H1 (cell line): Measurements from ENCODE around the gene RIMKLA. TPM values are rescaled to one million over a fixed set of nuclear protein-coding genes. Genes with fewer than 3 reads are reported as not detected.
A peak's percentile ranks its signal among the peaks of the same experiment; 100 is the strongest.

Experiments
- CTCF ChIA-PET: fragments of 300-600 bp; sonication (Branson Sonifier 250); formaldehyde crosslinking; loops from one replicate; lab custom pipeline; 2021; ENCODE audit not compliant: partially characterized antibody; lab: Charles Lee
- POLR2A ChIA-PET: fragments of 300-600 bp; sonication (Branson Sonifier 250); formaldehyde crosslinking; loops from one replicate; lab custom pipeline; 2021; ENCODE audit warnings: inconsistent platforms; ENCODE audit not compliant: partially characterized antibody; lab: Charles Lee
- DNase-seq, 2 experiments: peaks; one replicate each; pipeline versions ENCODE4 v3.0.0 to v3.0.0-alpha.2; 2010 to 2022; ENCODE audit warnings: low spot score in 2 of 2, low read depth in 1 of 2, mixed read lengths in 1 of 2
- FAIRE-seq: peaks from 2 replicates; lab custom pipeline; 2011; peaks lifted over from hg19 to GRCh38; lab: Jason Lieb, UNC
- H2AFZ ChIP-seq: 2 replicates; pipeline ENCODE4 v1.8.1; 2012; ENCODE audit warnings: low read length, inconsistent platforms
- H2AK5ac ChIP-seq: 2 replicates; pipeline ENCODE4 v1.6.1; 2013; ENCODE audit warnings: low read depth, low read length
- H2BK120ac ChIP-seq: replicated peaks from 2 replicates; pipeline ENCODE3; 2013; ENCODE audit warnings: low read depth, low read length, inconsistent platforms
- H2BK12ac ChIP-seq: 2 replicates; pipeline ENCODE4 v1.6.1; 2013; ENCODE audit warnings: low read depth, low read length
- H2BK15ac ChIP-seq: 2 replicates; pipeline ENCODE4 v1.6.1; 2013; ENCODE audit warnings: low read length
- H2BK20ac ChIP-seq: 2 replicates; pipeline ENCODE4 v1.6.1; 2013; ENCODE audit warnings: low read length
- H2BK5ac ChIP-seq: 2 replicates; pipeline ENCODE4 v1.6.1; 2013; ENCODE audit warnings: low read depth, low read length
- H3K14ac ChIP-seq: 2 replicates; pipeline ENCODE4 v1.6.1; 2013; ENCODE audit warnings: inconsistent platforms; ENCODE audit not compliant: insufficient read length
- H3K18ac ChIP-seq: 2 replicates; pipeline ENCODE4 v1.6.1; 2013; ENCODE audit warnings: low read length; ENCODE audit errors: extremely low read depth
- H3K23ac ChIP-seq: 2 replicates; pipeline ENCODE4 v1.6.1; 2013; ENCODE audit warnings: inconsistent platforms; ENCODE audit not compliant: insufficient read length
- H3K23me2 ChIP-seq: 2 replicates; pipeline ENCODE4 v1.6.1; 2013; ENCODE audit warnings: low read depth, low read length
- H3K27ac ChIP-seq: 2 replicates; pipeline ENCODE4 v1.6.1; 2011; ENCODE audit warnings: low read depth, low read length, inconsistent platforms
- H3K27me3 ChIP-seq, 4 experiments: replicated peaks in 1 of 4; 1 replicate in 1 of 4; 2 replicates in 3 of 4; pipeline versions ENCODE4 v1.6.1 to v1.8.1; 2011 to 2013; ENCODE audit warnings: low read length in 3 of 4, mild to moderate bottlenecking in 3 of 4, inconsistent platforms in 2 of 4, mixed read lengths in 2 of 4, moderate library complexity in 1 of 4; ENCODE audit not compliant: control insufficient read depth in 3 of 4, insufficient read depth in 3 of 4; ENCODE audit errors: extremely low read depth in 1 of 4
- H3K36me3 ChIP-seq, 4 experiments: 2 replicates each; pipeline versions ENCODE4 v1.6.1 to v1.8.1; 2011 to 2013; ENCODE audit warnings: mild to moderate bottlenecking in 4 of 4, low read length in 3 of 4, moderate library complexity in 2 of 4, control low read depth in 1 of 4, inconsistent platforms in 1 of 4; ENCODE audit not compliant: insufficient read depth in 4 of 4, control insufficient read depth in 2 of 4
- H3K4ac ChIP-seq: replicated peaks from 2 replicates; pipeline ENCODE3; 2013; ENCODE audit warnings: low read length, low read depth, mixed read lengths, inconsistent platforms; ENCODE audit not compliant: insufficient read length
- H3K4me1 ChIP-seq, 4 experiments: replicated peaks in 1 of 4; 1 replicate in 1 of 4; 2 replicates in 3 of 4; pipeline versions ENCODE4 v1.6.1 to v1.8.1; 2011 to 2013; ENCODE audit warnings: low read length in 3 of 4, inconsistent platforms in 2 of 4, mixed read lengths in 1 of 4; ENCODE audit not compliant: insufficient read depth in 4 of 4, control insufficient read depth in 3 of 4
- H3K4me2 ChIP-seq, 2 experiments: 2 replicates each; pipeline versions ENCODE4 v1.6.1 to v1.8.1; 2011 to 2013; ENCODE audit warnings: low read depth in 2 of 2, low read length in 2 of 2, control low read depth in 1 of 2, inconsistent platforms in 1 of 2, mild to moderate bottlenecking in 1 of 2; ENCODE audit not compliant: insufficient read depth in 1 of 2
- H3K4me3 ChIP-seq, 4 experiments: fragments of 200-600, 300-600 bp in 1 of 4; sonication (generic), shearing (Covaris generic), sonication (Bioruptor Twin) in 1 of 4; 2 replicates each; pipeline versions ENCODE4 v1.5.1 to v1.8.1; 2011 to 2016; ENCODE audit warnings: low read length in 4 of 4, low read depth in 3 of 4, control low read depth in 2 of 4, inconsistent platforms in 2 of 4, mild to moderate bottlenecking in 2 of 4, mixed read lengths in 1 of 4, moderate library complexity in 1 of 4; ENCODE audit not compliant: insufficient read depth in 2 of 4; ENCODE audit errors: extremely low read depth in 1 of 4
- H3K56ac ChIP-seq: replicated peaks from 2 replicates; pipeline ENCODE3; 2013; ENCODE audit warnings: low read depth, mild to moderate bottlenecking, mixed read lengths, low read length, inconsistent platforms; ENCODE audit not compliant: insufficient read length
- H3K79me1 ChIP-seq: 2 replicates; pipeline ENCODE4 v1.6.1; 2013; ENCODE audit warnings: low read depth, low read length, control low read depth
- H3K79me2 ChIP-seq, 2 experiments: 2 replicates each; pipeline versions ENCODE4 v1.6.1 to v1.8.1; 2012 to 2013; ENCODE audit warnings: low read length in 2 of 2, mild to moderate bottlenecking in 2 of 2, inconsistent platforms in 1 of 2; ENCODE audit not compliant: insufficient read depth in 2 of 2, control insufficient read depth in 1 of 2
- H3K9ac ChIP-seq, 4 experiments: replicated peaks in 1 of 4; 1 replicate in 1 of 4; 2 replicates in 3 of 4; pipeline versions ENCODE4 v1.6.1 to v1.8.1; 2011 to 2013; ENCODE audit warnings: low read depth in 3 of 4, low read length in 3 of 4, control low read depth in 2 of 4, mild to moderate bottlenecking in 2 of 4, moderate library complexity in 2 of 4, inconsistent platforms in 1 of 4; ENCODE audit errors: extremely low read depth in 1 of 4
- H3K9me3 ChIP-seq, 2 experiments: 2 replicates each; pipeline versions ENCODE4 v1.6.1 to v1.8.1; 2012 to 2013; ENCODE audit warnings: mild to moderate bottlenecking in 2 of 2, moderate library complexity in 2 of 2, control low read depth in 1 of 2, inconsistent platforms in 1 of 2, low read depth in 1 of 2, low read length in 1 of 2, mixed read lengths in 1 of 2; ENCODE audit not compliant: insufficient read depth in 2 of 2
- H4K20me1 ChIP-seq, 2 experiments: replicated peaks in 1 of 2; 2 replicates each; pipeline versions ENCODE3 to v1.8.1; 2011 to 2013; ENCODE audit warnings: inconsistent platforms in 2 of 2, low read length in 2 of 2, mild to moderate bottlenecking in 1 of 2; ENCODE audit not compliant: insufficient read depth in 2 of 2, control insufficient read depth in 1 of 2
- H4K5ac ChIP-seq: 2 replicates; pipeline ENCODE4 v1.6.1; 2013; ENCODE audit warnings: low read length, low read depth, mixed read lengths, inconsistent platforms; ENCODE audit not compliant: insufficient read length
- H4K8ac ChIP-seq: 2 replicates; pipeline ENCODE4 v1.8.0; 2013; ENCODE audit warnings: mild to moderate bottlenecking, moderate library complexity, low read length, inconsistent platforms; ENCODE audit not compliant: insufficient read depth; ENCODE audit errors: extremely low read depth
- H4K91ac ChIP-seq: replicated peaks from 2 replicates; pipeline ENCODE3; 2013; ENCODE audit warnings: low read length, mixed read lengths, inconsistent platforms; ENCODE audit not compliant: insufficient read length
- BCL11A ChIP-seq, 2 experiments: IDR thresholded peaks; one replicate each; pipeline ENCODE4 v1.6.1; 2011; ENCODE audit warnings: low read depth in 2 of 2, low read length in 2 of 2, mild to moderate bottlenecking in 2 of 2
- CBX5 ChIP-seq: fragments of 300-800, 300-1000 bp; sonication (generic); IDR thresholded peaks from 2 replicates; pipeline ENCODE4 v1.7.1; 2016; ENCODE audit warnings: antibody characterized with exemption, low read length, low read depth
- CHD1 ChIP-seq: IDR thresholded peaks from 2 replicates; pipeline ENCODE4 v1.6.1; 2012; ENCODE audit warnings: low read depth, low read length, improper control_type of control experiment
- CREB1 ChIP-seq: IDR thresholded peaks from 2 replicates; pipeline ENCODE4 v1.6.1; 2012; ENCODE audit warnings: inconsistent platforms
- HDAC2 ChIP-seq, 2 experiments: fragments of 300-600 bp in 1 of 2; sonication (generic) in 1 of 2; IDR thresholded peaks; 2 replicates each; pipeline ENCODE4 v1.6.1; 2011 to 2012; ENCODE audit warnings: low read depth in 2 of 2, low read length in 2 of 2, mild to moderate bottlenecking in 2 of 2, moderate library complexity in 2 of 2, borderline replicate concordance in 1 of 2, inconsistent platforms in 1 of 2
- HDAC6 ChIP-seq: IDR thresholded peaks from one replicate; pipeline ENCODE4 v1.7.1; 2012; ENCODE audit warnings: low read depth, mild to moderate bottlenecking, inconsistent platforms, low read length, moderate library complexity
- JUN ChIP-seq: IDR thresholded peaks from 2 replicates; pipeline ENCODE4 v1.6.1; 2011; ENCODE audit warnings: low read depth, mild to moderate bottlenecking, improper control_type of control experiment, low read length
- RFX5 ChIP-seq: IDR thresholded peaks from 2 replicates; pipeline ENCODE4 v1.6.1; 2011; ENCODE audit warnings: low read depth, low read length, improper control_type of control experiment, borderline replicate concordance
- RNF2 ChIP-seq: fragments of 200-900, 300-1000 bp; sonication (generic); IDR thresholded peaks from 2 replicates; pipeline ENCODE4 v1.7.1; 2016; ENCODE audit warnings: borderline replicate concordance, low read depth, mild to moderate bottlenecking, antibody characterized with exemption, low read length; ENCODE audit not compliant: poor library complexity, severe bottlenecking; ENCODE audit errors: missing control alignments
- YY1 ChIP-seq: IDR thresholded peaks from 2 replicates; pipeline ENCODE4 v1.6.1; 2011; ENCODE audit warnings: low read depth, mild to moderate bottlenecking, low read length
- ZNF274 ChIP-seq: IDR thresholded peaks from 2 replicates; pipeline ENCODE4 v1.7.0; 2012; ENCODE audit warnings: low read length, borderline replicate concordance; ENCODE audit errors: extremely low read depth
- WGBS, 2 experiments: shearing (Covaris generic) in 1 of 2; methylation state at CpG; one replicate each; pipeline versions ENCODE4 v1.1.6 to v1.1.7; 2013 to 2015; ENCODE audit warnings: low lambda C conversion rate in 2 of 2, mixed read lengths in 2 of 2, inconsistent platforms in 1 of 2, low coverage in 1 of 2, missing lambda C conversion rate in 1 of 2; ENCODE audit not compliant: insufficient replicate concordance in 2 of 2, insufficient coverage in 1 of 2, insufficient read length in 1 of 2; ENCODE audit errors: extremely low coverage in 1 of 2, missing lambda C conversion rate in 1 of 2; 5-methylcytosine and 5-hydroxymethylcytosine counted together
- polyA plus RNA-seq, 7 experiments: library from polyadenylated mRNA; depleted of rRNA in 3 of 7; stranded (reverse) in 5 of 7; unstranded in 2 of 7; fragments of >200 nt in 5 of 7; fragments of 200-250 nt in 2 of 7; gene quantifications; 1 replicate in 5 of 7; 2 replicates in 1 of 7; 4 replicates in 1 of 7; pipeline versions ENCODE4 v1.2.1 to v1.2.3, GENCODE V29; 2011 to 2013; ENCODE audit warnings: missing spikeins in 2 of 7, mixed read lengths in 2 of 7
- total RNA-seq: library from RNA; stranded (reverse); fragmentation: NEBNext Ultra II Directional; extraction: Animal tissue kit (Norgen Biotek cat#: 25700); gene quantifications from 2 replicates; pipeline ENCODE4 v1.2.1, GENCODE V29; 2021

The RIMKLA gene
- total and polyA plus RNA-seq, 2 of the 8 experiments (the other 6 are each of a cell fraction or from before 2014, with no cell fraction given) = 3.2 to 5.8 TPM

GRCh38 chr1:42335050-42335808, 45.4 kb upstream of the RIMKLA start, which contains the start of gene FOXJ3:
Gene FOXJ3, minus strand, starts transcription at chr1:42335235. Its CDS starts 24,142 bp downstream, at chr1:42311093.
- WGBS, 2 experiments = 1% methylated on average over 34 of the region's 79 CpGs; no CpG with 5 or more reads in 1 of the 2 experiments
- no peak for TF ChIP-seq BCL11A (IDR thresholded peaks at IDR 0.05; ENCODE audit: low read depth in 2 of 2, low read length in 2 of 2)
- TF ChIP-seq CBX5 = no peak
- no peak for TF ChIP-seq RNF2
- TF ChIP-seq HDAC2 (IDR thresholded peaks at IDR 0.05; ENCODE audit: borderline replicate concordance in 1 of 2, low read depth in 2 of 2, low read length in 2 of 2) = 0 out of 4 replicates have a peak, but pooled peaks of 1 of the 2 experiments have one; percentile 49
- TF ChIP-seq YY1 = peak; percentile 77; the same call in 1 of the 2 replicates
- no peak for TF ChIP-seq RFX5
- no peak for TF ChIP-seq JUN
- no peak for TF ChIP-seq CHD1
- TF ChIP-seq CREB1 = peak; percentile 93
- no peak for TF ChIP-seq HDAC6
- no peak for TF ChIP-seq ZNF274

More at GRCh38 chr1:42335050-42335808, 45.4 kb upstream of the RIMKLA start, which contains the start of gene FOXJ3:
- peak within 1 kb of the TSS; percentile 85 to 94 (median 92) for H3K4me3 ChIP-seq
- no peak within 1 kb of the TSS for H2AK5ac ChIP-seq
- peak within 1 kb of the TSS; percentile 66 for H4K5ac ChIP-seq
- H4K91ac ChIP-seq = peak within 1 kb of the TSS; percentile 80
- peak within 1 kb of the TSS; percentile 86 for H3K18ac ChIP-seq
- H4K8ac ChIP-seq = peak within 1 kb of the TSS; percentile 90
- H2AFZ ChIP-seq = 0 out of 2 replicates have a peak within 1 kb of the TSS, but pooled peaks have one; percentile 46
- H3K23ac ChIP-seq = no peak within 1 kb of the TSS
- H3K4me1 ChIP-seq = peaks cover 0 to 5% (median 3%) of the 10 kb centered on the region in 4 experiments; a peak in 6 of 7 replicates
- H3K27me3 ChIP-seq = no peaks in the 10 kb centered on the region
- no peak within 1 kb of the TSS for H2BK120ac ChIP-seq
- no peaks in the 10 kb centered on the region for H3K9me3 ChIP-seq
- POLR2A ChIA-PET = interaction anchor here (0.7 to 1.2 kb wide), 5 partner anchors 11 to 843 kb away, joined by 3 to 5 read pairs (median 3); partner anchors contain the start of gene YBX1
- no peaks in the 10 kb centered on the region for H3K36me3 ChIP-seq
- H2BK15ac ChIP-seq = peak within 1 kb of the TSS; percentile 72; the same call in 1 of the 2 replicates
- DNase-seq (peak; percentile 90 to 95), FAIRE-seq (no peak)
- peak within 1 kb of the TSS; percentile 43; the same call in 1 of the 2 replicates for H2BK12ac ChIP-seq
- H3K9ac ChIP-seq = peak within 1 kb of the TSS; percentile 75 to 97 (median 88)
- H3K27ac ChIP-seq = peak within 1 kb of the TSS; percentile 94
- H3K14ac ChIP-seq = no peak within 1 kb of the TSS
- H3K56ac ChIP-seq = peak within 1 kb of the TSS; percentile 62
- peak within 1 kb of the TSS; percentile 94 for H2BK5ac ChIP-seq
- peak within 1 kb of the TSS; percentile 73 to 90 for H3K4me2 ChIP-seq
- H3K79me2 ChIP-seq = peaks cover 32 to 43% of the 10 kb centered on the region in 2 experiments
- no peak within 1 kb of the TSS for H2BK20ac ChIP-seq
- CTCF ChIA-PET = interaction anchor here (0.9 kb wide), 1 partner anchor 160 kb away, joined by 3 read pairs; no protein-coding TSS in a partner anchor
- H4K20me1 ChIP-seq = peaks cover 0 to 9% of the 10 kb centered on the region in 2 experiments
- H3K79me1 ChIP-seq = no peaks in the 10 kb centered on the region
- H3K23me2 ChIP-seq = peaks cover 7% of the 10 kb centered on the region
- peak within 1 kb of the TSS; percentile 81 for H3K4ac ChIP-seq
